Natural killer cell (primary cell): ENCODE data around the gene LPO. TPM values are rescaled to one million over a fixed set of nuclear protein-coding genes. Genes with fewer than 3 reads are reported as not detected.

Source experiments
- ATAC-seq, 3 donors: fragments of 150-1000 bp in 2 of 3; fragments of 200-7000 bp in 1 of 3; cut with Tn5 transposase; 1 replicate in 1 of 3; 2 replicates in 2 of 3; pipeline ENCODE4 v1.10.0; 2021; ENCODE audit warnings: mild to moderate bottlenecking in 2 of 3, moderate library complexity in 2 of 3
- DNase-seq, 2 donors: peaks; one replicate each; pipeline versions ENCODE4 v3.0.0 to v3.0.0-alpha.2; 2013 to 2021; ENCODE audit warnings: mixed read lengths in 1 of 2
- H3K27ac ChIP-seq: one replicate; pipeline ENCODE4 v1.5.1; 2013; ENCODE audit warnings: mild to moderate bottlenecking, low read length
- H3K27me3 ChIP-seq: one replicate; pipeline ENCODE4 v1.6.1; 2013; ENCODE audit warnings: low read length; ENCODE audit not compliant: control insufficient read depth, insufficient read depth
- H3K36me3 ChIP-seq: one replicate; pipeline ENCODE4 v1.6.1; 2013; ENCODE audit warnings: low read length; ENCODE audit not compliant: control insufficient read depth, insufficient read depth
- H3K4me1 ChIP-seq: one replicate; pipeline ENCODE4 v1.6.1; 2013; ENCODE audit warnings: low read length; ENCODE audit not compliant: control insufficient read depth, insufficient read depth
- H3K4me3 ChIP-seq: one replicate; pipeline ENCODE4 v1.5.1; 2013; ENCODE audit warnings: low read length
- H3K9me3 ChIP-seq: one replicate; pipeline ENCODE4 v1.6.1; 2013; ENCODE audit warnings: low read length; ENCODE audit not compliant: control insufficient read depth, insufficient read depth
- H3K27ac Mint-ChIP-seq, 2 donors: one replicate each; pipeline ENCODE4 v1.8.0; 2022; ENCODE audit warnings: mild to moderate bottlenecking in 2 of 2, mixed read lengths in 2 of 2, moderate library complexity in 1 of 2
- H3K27me3 Mint-ChIP-seq, 2 donors: one replicate each; pipeline ENCODE4 v1.8.0; 2022; ENCODE audit warnings: low read depth in 2 of 2, mixed read lengths in 2 of 2
- H3K36me3 Mint-ChIP-seq: one replicate; pipeline ENCODE4 v1.8.0; 2022; ENCODE audit warnings: mixed read lengths
- H3K4me1 Mint-ChIP-seq, 2 donors: one replicate each; pipeline ENCODE4 v1.8.0; 2022; ENCODE audit warnings: mixed read lengths in 2 of 2
- H3K4me3 Mint-ChIP-seq: one replicate; pipeline ENCODE4 v1.8.0; 2022; ENCODE audit warnings: mild to moderate bottlenecking, moderate library complexity, mixed read lengths
- H3K9me3 Mint-ChIP-seq, 2 donors: one replicate each; pipeline ENCODE4 v1.8.0; 2022; ENCODE audit warnings: mixed read lengths in 2 of 2
- WGBS: methylation state at CpG from one replicate; pipeline ENCODE4 v1.1.7; 2013; ENCODE audit warnings: missing lambda C conversion rate; ENCODE audit not compliant: insufficient coverage; 5-methylcytosine and 5-hydroxymethylcytosine counted together
- intact Hi-C: fragments of 100-400 bp; cut with micrococcal nuclease; formaldehyde crosslinking; loops from one replicate; pipeline ENCODE4 v1.14.2; 2022
- total RNA-seq, 4 donors: library from RNA; stranded (reverse); fragments of 120-200 nt in 1 of 4; gene quantifications; one replicate each; pipeline versions ENCODE4 v1.2.3 to v1.2.4, GENCODE V29; 2013 to 2022
- TF ChIP-seq, protein P1 (sequence below): fragments of 200-600 bp; IDR thresholded peaks from one replicate; pipeline ENCODE4 v1.8.0; 2022; ENCODE audit warnings: antibody characterized with exemption

Gene LPO
- total RNA-seq, 3 donors from 2014 or later (not counting 1 experiment from before 2014, with no cell fraction given) = not detected

DNA sequence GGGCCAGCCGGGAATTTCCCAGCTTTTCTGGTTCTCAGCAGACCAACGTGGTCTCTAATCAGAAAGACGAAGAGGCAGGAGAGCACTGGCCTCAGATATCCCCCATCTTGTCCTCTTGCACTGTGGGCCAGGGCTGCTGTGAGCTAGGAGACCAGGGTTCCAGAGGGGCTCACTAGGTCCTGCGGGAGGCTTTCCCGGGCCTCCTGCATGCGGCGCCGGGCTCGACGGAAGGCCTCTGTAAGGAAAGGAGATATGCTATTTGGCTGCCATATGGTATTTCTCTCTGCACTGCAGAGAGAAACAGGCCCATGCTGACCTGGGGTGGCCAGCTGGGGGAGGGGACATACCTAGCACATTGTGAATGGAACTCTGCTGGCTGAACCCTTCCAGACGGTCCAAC lies 32.4 kb upstream of the LPO start:
- Mint-ChIP-seq H3K27ac (no peak overlapping the region), H3K36me3 (peaks cover 8% of the 10 kb centered on the region), H3K9me3 (no peaks in the 10 kb centered on the region), H3K4me1 (no peaks in the 10 kb centered on the region), H3K27me3 (no peaks in the 10 kb centered on the region), H3K4me3 (no peak overlapping the region)
- Histone ChIP-seq H3K36me3 (peaks cover 13% of the 10 kb centered on the region), H3K9me3 (no peaks in the 10 kb centered on the region), H3K27ac (no peak overlapping the region), H3K4me1 (no peaks in the 10 kb centered on the region), H3K27me3 (no peaks in the 10 kb centered on the region), H3K4me3 (no peak overlapping the region)
- DNase-seq (no peak), ATAC-seq (no peak)
- intact Hi-C loops = no loop called here
- TF ChIP-seq, protein P1, sequence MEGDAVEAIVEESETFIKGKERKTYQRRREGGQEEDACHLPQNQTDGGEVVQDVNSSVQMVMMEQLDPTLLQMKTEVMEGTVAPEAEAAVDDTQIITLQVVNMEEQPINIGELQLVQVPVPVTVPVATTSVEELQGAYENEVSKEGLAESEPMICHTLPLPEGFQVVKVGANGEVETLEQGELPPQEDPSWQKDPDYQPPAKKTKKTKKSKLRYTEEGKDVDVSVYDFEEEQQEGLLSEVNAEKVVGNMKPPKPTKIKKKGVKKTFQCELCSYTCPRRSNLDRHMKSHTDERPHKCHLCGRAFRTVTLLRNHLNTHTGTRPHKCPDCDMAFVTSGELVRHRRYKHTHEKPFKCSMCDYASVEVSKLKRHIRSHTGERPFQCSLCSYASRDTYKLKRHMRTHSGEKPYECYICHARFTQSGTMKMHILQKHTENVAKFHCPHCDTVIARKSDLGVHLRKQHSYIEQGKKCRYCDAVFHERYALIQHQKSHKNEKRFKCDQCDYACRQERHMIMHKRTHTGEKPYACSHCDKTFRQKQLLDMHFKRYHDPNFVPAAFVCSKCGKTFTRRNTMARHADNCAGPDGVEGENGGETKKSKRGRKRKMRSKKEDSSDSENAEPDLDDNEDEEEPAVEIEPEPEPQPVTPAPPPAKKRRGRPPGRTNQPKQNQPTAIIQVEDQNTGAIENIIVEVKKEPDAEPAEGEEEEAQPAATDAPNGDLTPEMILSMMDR = no peak
- 90% methylated on average over 11 of the region's 11 CpGs for WGBS

DNA sequence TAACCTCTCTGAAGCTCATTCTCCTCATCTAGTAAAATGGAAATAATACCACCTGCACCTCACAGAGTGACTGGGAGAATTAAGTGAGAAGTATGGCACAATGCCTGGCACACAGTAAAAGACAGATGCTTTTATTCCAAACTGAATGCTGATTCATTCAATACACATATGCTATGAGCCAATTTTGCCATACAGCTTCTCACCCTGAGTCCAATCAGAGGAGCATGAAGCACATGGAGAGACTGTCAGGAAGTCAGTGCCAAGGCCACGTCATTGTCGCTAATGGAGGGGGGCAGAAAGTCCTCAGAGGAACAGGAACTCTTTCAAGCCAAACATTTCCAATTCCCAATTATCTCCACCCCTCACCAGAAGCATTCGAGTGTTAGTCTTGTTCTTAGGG lies 30.9 kb upstream of the LPO start:
- Histone ChIP-seq H3K36me3 (peaks cover 19% of the 10 kb centered on the region), H3K4me1 (no peaks in the 10 kb centered on the region), H3K4me3 (no peak overlapping the region), H3K27me3 (no peaks in the 10 kb centered on the region), H3K9me3 (no peaks in the 10 kb centered on the region), H3K27ac (no peak overlapping the region)
- intact Hi-C loops = no loop called here
- H3K36me3 Mint-ChIP-seq = peaks cover 8% of the 10 kb centered on the region
- no peak overlapping the region for H3K4me3 Mint-ChIP-seq
- no peaks in the 10 kb centered on the region for H3K4me1 Mint-ChIP-seq
- TF ChIP-seq, protein P1 = no peak
- no peaks in the 10 kb centered on the region for H3K9me3 Mint-ChIP-seq
- ATAC-seq (no peak), DNase-seq (no peak)
- no peaks in the 10 kb centered on the region for H3K27me3 Mint-ChIP-seq
- 100% methylated on average over 3 of the region's 3 CpGs for WGBS
- no peak overlapping the region for H3K27ac Mint-ChIP-seq

DNA sequence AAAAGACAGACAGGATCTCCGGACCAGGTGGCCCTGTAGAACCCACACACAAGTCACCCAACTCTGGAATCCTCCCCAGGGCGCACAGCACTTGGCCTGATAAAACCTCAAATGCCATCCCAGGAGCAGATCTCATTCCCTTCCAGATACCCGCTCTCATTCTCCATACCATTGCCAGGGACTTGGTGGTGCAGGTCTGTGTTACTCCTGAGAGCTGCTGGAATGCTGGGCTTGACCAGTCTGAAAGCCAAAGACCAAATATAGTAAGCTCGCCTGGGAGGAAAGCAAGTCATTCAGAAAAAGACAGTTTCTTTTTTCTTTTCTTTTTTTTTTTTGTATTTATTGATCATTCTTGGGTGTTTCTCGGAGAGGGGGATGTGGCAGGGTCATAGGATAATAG lies 30.0 kb upstream of the LPO start:
- H3K4me1 Mint-ChIP-seq = no peaks in the 10 kb centered on the region
- Histone ChIP-seq H3K27ac (no peak overlapping the region), H3K4me3 (no peak overlapping the region), H3K9me3 (no peaks in the 10 kb centered on the region), H3K27me3 (no peaks in the 10 kb centered on the region), H3K4me1 (no peaks in the 10 kb centered on the region), H3K36me3 (peaks cover 25% of the 10 kb centered on the region)
- intact Hi-C loops = no loop called here
- no peaks in the 10 kb centered on the region for H3K9me3 Mint-ChIP-seq
- WGBS = 96% methylated on average over 3 of the region's 5 CpGs
- ATAC-seq = no peak
- no peak overlapping the region for H3K4me3 Mint-ChIP-seq
- H3K27ac Mint-ChIP-seq = no peak overlapping the region
- TF ChIP-seq, protein P1 = no peak
- no peak for DNase-seq
- no peaks in the 10 kb centered on the region for H3K27me3 Mint-ChIP-seq
- peaks cover 8% of the 10 kb centered on the region for H3K36me3 Mint-ChIP-seq

DNA sequence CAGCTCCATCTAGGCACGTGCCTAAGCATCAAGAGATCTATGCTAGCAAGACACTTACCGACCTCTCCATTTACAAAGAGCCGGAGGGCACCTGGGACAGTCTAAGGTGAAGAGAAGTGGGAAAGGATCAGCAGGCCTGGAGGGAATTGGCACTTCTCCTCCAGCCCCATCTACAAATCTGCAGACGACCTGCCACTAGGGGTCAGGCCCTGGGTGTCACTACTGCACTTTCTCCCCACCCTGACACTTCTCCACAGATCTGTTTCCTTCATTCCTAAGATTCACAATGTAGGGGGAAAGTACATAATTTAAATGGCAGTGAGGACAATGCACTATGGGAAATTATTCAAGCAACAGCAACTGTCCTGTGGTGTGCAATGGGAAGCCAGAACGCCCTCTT lies 27.5 kb upstream of the LPO start:
- Mint-ChIP-seq H3K9me3 (no peaks in the 10 kb centered on the region), H3K4me3 (no peak overlapping the region), H3K27me3 (no peaks in the 10 kb centered on the region), H3K4me1 (no peaks in the 10 kb centered on the region), H3K36me3 (peaks cover 8% of the 10 kb centered on the region), H3K27ac (no peak overlapping the region)
- no peaks in the 10 kb centered on the region for H3K9me3 ChIP-seq
- H3K27me3 ChIP-seq = no peaks in the 10 kb centered on the region
- H3K36me3 ChIP-seq = peaks cover 31% of the 10 kb centered on the region
- H3K27ac ChIP-seq = no peak overlapping the region
- DNase-seq (no peak), ATAC-seq (no peak)
- TF ChIP-seq, protein P1 = no peak
- no peak overlapping the region for H3K4me3 ChIP-seq
- 85% methylated on average over 3 of the region's 5 CpGs for WGBS
- H3K4me1 ChIP-seq = no peaks in the 10 kb centered on the region
- intact Hi-C loops = no loop called here
